Lung (tissue), 12 donors: ENCODE data around the gene SCAPER. TPM values are rescaled to one million over a fixed set of nuclear protein-coding genes. Genes with fewer than 3 reads are reported as not detected.

Experiments used
- ATAC-seq: fragments of 200-7000 bp; cut with Tn5 transposase; one replicate; pipeline ENCODE4 v1.9.1; 2020; ENCODE audit warnings: moderate number of reproducible peaks; ENCODE audit not compliant: insufficient read depth, low FRiP score
- DNase-seq, 3 donors: peaks; one replicate each; pipeline ENCODE4 v3.0.0-alpha.2; 2013 to 2017
- H3K27ac ChIP-seq, 2 donors: one replicate each; pipeline ENCODE4 v1.5.1; 2013; ENCODE audit warnings: mild to moderate bottlenecking in 2 of 2, moderate library complexity in 2 of 2, control low read depth in 1 of 2, inconsistent platforms in 1 of 2, low read depth in 1 of 2, low read length in 1 of 2
- H3K27me3 ChIP-seq, 3 donors: one replicate each; pipeline ENCODE4 v1.5.1; 2013; ENCODE audit warnings: low read length in 2 of 3; ENCODE audit not compliant: control insufficient read depth in 3 of 3, insufficient read depth in 3 of 3
- H3K36me3 ChIP-seq, 4 donors: one replicate each; pipeline ENCODE4 v1.5.1; 2013; ENCODE audit warnings: low read length in 4 of 4, mild to moderate bottlenecking in 1 of 4, moderate library complexity in 1 of 4; ENCODE audit not compliant: control insufficient read depth in 4 of 4, insufficient read depth in 4 of 4
- H3K4me1 ChIP-seq, 5 donors: one replicate each; pipeline ENCODE4 v1.5.1; 2013; ENCODE audit warnings: low read length in 5 of 5, mild to moderate bottlenecking in 2 of 5, moderate library complexity in 1 of 5; ENCODE audit not compliant: control insufficient read depth in 5 of 5, insufficient read depth in 5 of 5
- H3K4me3 ChIP-seq: one replicate; pipeline ENCODE4 v1.5.1; 2013; ENCODE audit warnings: mild to moderate bottlenecking, control low read depth, moderate library complexity
- H3K9ac ChIP-seq, 2 donors: one replicate each; pipeline ENCODE4 v1.5.1; 2013; ENCODE audit warnings: low read length in 2 of 2, control low read depth in 1 of 2; ENCODE audit not compliant: insufficient read depth in 1 of 2
- H3K9me3 ChIP-seq, 4 donors: one replicate each; pipeline ENCODE4 v1.5.1; 2013; ENCODE audit warnings: low read length in 3 of 4, mild to moderate bottlenecking in 1 of 4, moderate library complexity in 1 of 4; ENCODE audit not compliant: control insufficient read depth in 4 of 4, insufficient read depth in 3 of 4
- WGBS, 2 donors: extraction: QIAGEN DNeasy Blood & Tissue Kit; methylation state at CpG; one replicate each; pipeline ENCODE4 v1.1.7; 2013; 5-methylcytosine and 5-hydroxymethylcytosine counted together
- polyA plus RNA-seq, 2 donors: library from polyadenylated mRNA; stranded (reverse); fragments of 200-250 nt; gene quantifications; one replicate each; pipeline ENCODE4 v1.2.1, GENCODE V29; 2013
- total RNA-seq, 2 donors: library from RNA; depleted of rRNA in 1 of 2; stranded (reverse); fragments of >200 nt in 1 of 2; gene quantifications; one replicate each; pipeline ENCODE4 v1.2.1, GENCODE V29; 2014 to 2021
- TF ChIP-seq, protein P1 (sequence below): IDR thresholded peaks from 2 replicates; pipeline ENCODE4 v1.5.1; 2012; ENCODE audit warnings: mild to moderate bottlenecking; ENCODE audit errors: control extremely low read depth, extremely low read depth
- donor health status: control.
- donor health status: control.
- donor health status: Bipolar disorder and iron deficiency.
- donor health status: healthy.
- donor health status: DM: yes; HTN: yes; CAD: no.

Gene SCAPER
- total and polyA plus RNA-seq, 4 donors: 3.9 to 40.2 (median 19.5) TPM

DNA sequence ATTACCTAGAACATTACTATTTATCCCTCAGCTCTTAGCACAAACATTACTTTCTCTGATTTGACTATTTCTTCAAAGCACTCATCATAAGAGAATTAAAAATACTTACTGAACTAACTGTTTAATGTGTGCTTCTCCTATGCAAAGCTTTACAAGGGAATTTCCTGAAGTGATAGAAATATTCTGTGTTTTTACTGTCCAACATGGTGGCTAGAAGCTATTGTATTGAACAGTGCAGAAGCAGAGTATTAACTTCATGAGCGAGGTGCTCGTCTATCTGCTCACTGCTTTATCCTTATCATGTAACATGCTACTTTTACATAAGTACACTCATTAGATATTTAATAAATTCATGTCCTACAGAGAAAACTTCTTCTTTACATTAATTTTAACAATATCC lies 329.5 kb downstream of the SCAPER start:
- Histone ChIP-seq H3K4me3 (no peak overlapping the region), H3K4me1 (peaks cover 2 to 22% (median 6%) of the 10 kb centered on the region in 5 donors), H3K27ac (peak overlapping the region in 1 of 2 donors; percentile 21), H3K36me3 (peaks cover 0 to 5% (median under 1%) of the 10 kb centered on the region in 4 donors), H3K9ac (no peak overlapping the region), H3K9me3 (no peaks in the 10 kb centered on the region), H3K27me3 (no peaks in the 10 kb centered on the region)
- WGBS, 2 donors: 98 to 99% methylated on average over 2 of the region's 2 CpGs
- no peak for DNase-seq
- ATAC-seq: no peak
- TF ChIP-seq, protein P1, sequence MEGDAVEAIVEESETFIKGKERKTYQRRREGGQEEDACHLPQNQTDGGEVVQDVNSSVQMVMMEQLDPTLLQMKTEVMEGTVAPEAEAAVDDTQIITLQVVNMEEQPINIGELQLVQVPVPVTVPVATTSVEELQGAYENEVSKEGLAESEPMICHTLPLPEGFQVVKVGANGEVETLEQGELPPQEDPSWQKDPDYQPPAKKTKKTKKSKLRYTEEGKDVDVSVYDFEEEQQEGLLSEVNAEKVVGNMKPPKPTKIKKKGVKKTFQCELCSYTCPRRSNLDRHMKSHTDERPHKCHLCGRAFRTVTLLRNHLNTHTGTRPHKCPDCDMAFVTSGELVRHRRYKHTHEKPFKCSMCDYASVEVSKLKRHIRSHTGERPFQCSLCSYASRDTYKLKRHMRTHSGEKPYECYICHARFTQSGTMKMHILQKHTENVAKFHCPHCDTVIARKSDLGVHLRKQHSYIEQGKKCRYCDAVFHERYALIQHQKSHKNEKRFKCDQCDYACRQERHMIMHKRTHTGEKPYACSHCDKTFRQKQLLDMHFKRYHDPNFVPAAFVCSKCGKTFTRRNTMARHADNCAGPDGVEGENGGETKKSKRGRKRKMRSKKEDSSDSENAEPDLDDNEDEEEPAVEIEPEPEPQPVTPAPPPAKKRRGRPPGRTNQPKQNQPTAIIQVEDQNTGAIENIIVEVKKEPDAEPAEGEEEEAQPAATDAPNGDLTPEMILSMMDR: no peak

DNA sequence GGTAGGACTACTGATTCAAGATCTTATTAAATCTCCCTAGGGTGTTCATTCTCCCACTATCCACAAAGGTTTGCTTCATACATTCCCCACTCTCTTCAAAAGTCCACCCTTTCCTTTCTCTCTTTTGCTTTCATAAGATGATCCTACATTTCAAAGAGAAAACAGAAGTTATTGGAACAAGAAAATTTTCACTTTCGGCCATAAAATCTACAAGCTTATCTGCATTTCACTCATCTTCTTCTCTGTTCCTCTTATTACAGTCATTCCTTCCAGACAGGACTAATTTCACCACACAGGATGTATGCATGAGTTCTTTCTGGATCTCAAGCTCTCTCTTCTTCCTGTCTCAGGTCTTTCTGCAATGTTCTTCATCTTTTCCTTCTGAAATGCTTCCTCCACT lies 329.9 kb downstream of the SCAPER start:
- no peak overlapping the region for H3K9ac ChIP-seq
- H3K9me3 ChIP-seq: no peaks in the 10 kb centered on the region
- WGBS, 2 donors: 55 to 71% methylated on average over 1 of the region's 1 CpG

DNA sequence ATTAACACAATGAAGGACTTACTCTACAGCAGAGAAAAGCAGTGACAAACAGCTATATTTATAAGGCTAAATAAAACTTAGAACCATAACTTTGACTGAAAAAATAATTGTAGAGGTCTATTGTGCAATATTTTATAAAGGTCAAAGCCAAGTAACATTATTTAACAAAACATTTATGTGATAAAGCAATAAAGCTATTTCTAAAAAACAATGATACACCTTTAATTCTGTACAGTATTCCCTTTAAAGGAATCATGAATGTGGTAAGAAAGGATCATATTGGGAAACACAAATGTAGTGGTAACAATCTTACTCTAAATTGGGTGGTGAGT lies 332.2 kb downstream of the SCAPER start:
- Histone ChIP-seq H3K4me3 (no peak overlapping the region), H3K9ac (peak overlapping the region in 1 of 2 donors; percentile 20), H3K9me3 (peaks cover 0 to 2% (median 0%) of the 10 kb centered on the region in 4 donors), H3K27me3 (no peaks in the 10 kb centered on the region), H3K36me3 (peaks cover 0 to 5% (median 0%) of the 10 kb centered on the region in 4 donors), H3K4me1 (peaks cover 2 to 20% (median 6%) of the 10 kb centered on the region in 5 donors), H3K27ac (no peak overlapping the region)
- TF ChIP-seq, protein P1: no peak
- DNase-seq (no peak), ATAC-seq (no peak)

More for the DNA sequence above, 329.9 kb downstream of the SCAPER start:
- Histone ChIP-seq H3K4me1 (peaks cover 2 to 22% (median 6%) of the 10 kb centered on the region in 5 donors), H3K36me3 (peaks cover 0 to 5% (median under 1%) of the 10 kb centered on the region in 4 donors), H3K27me3 (no peaks in the 10 kb centered on the region), H3K27ac (no peak overlapping the region), H3K4me3 (no peak overlapping the region)
- TF ChIP-seq, protein P1: no peak
- ATAC-seq: no peak
- DNase-seq: no peak

DNA sequence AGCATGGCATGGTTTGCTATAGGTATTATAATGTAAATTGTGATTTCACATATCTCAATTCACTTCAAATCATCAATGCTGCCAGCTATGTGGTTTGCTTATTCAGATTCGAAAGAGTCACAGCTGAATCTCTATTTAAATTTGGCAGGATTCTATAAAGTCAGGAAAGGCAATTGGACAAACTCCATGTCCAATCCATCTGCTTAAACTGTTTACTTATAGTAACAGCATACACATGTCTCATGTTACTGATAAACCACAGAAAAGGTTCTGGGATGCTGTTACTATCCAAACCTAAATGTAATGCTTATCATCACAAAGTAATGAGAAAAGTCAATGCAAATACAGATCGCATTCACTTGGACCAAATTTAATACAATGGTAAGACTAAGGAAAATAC lies 338.9 kb downstream of the SCAPER start:
- ATAC-seq (no peak), DNase-seq (peak in 2 of 3 donors; percentile 75 to 86)
- Histone ChIP-seq H3K4me1 (peaks cover 0 to 9% (median 0%) of the 10 kb centered on the region in 5 donors), H3K27ac (no peak overlapping the region), H3K27me3 (no peaks in the 10 kb centered on the region), H3K9ac (no peak overlapping the region), H3K36me3 (no peaks in the 10 kb centered on the region), H3K4me3 (no peak overlapping the region), H3K9me3 (peaks cover 0 to 6% (median 2%) of the 10 kb centered on the region in 4 donors)
- TF ChIP-seq, protein P1: no peak
- 80 to 89% methylated on average over 2 of the region's 2 CpGs for WGBS, 2 donors
